ENCODE results near the gene PDE3B.
"Not testable (repeated sequence)": the region's sequence is repeated elsewhere in the genome, so short reads cannot be mapped to it uniquely, and the experiment has no call there.

The PDE3B gene

DNA sequence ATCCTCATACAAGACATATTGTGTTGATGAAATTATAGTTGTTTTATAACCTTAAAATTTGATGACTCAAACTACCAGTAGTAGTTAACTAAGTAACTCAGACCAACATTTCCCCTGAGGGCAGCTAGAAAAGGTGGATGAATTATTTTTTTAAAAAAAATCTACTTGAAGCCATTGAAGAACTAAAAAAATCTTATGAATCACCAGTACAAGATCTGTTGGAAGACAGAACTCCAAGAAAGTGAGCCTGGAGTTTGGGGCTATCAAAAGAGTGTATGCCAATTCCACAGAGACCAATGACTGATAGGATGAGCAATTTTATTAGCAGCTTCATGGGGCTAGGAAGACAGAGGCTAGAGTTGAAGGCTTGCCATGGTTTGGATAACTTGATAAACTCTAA is 176.0 kb downstream of the PDE3B start:
- no peak for DNase-seq

DNA sequence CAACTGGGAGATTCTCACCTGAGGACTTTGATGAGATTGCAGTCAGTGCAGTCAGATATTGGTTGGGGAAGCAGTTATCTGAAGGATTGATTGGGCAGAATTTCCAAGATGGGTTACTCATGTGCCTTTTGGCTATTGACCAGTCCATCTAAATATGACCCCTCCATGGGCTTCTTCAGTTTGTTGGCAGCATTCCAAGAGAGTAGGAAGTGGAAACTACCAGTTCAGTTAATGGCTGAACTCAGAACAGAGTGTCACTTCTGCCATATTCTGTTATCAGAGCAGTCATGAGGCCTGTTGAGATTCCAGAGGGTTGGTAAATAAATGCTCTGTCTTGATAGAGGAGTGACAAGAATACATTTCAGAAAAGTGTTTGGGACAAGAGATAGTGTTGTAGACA is 177.4 kb downstream of the PDE3B start:
- no peak for DNase-seq

DNA sequence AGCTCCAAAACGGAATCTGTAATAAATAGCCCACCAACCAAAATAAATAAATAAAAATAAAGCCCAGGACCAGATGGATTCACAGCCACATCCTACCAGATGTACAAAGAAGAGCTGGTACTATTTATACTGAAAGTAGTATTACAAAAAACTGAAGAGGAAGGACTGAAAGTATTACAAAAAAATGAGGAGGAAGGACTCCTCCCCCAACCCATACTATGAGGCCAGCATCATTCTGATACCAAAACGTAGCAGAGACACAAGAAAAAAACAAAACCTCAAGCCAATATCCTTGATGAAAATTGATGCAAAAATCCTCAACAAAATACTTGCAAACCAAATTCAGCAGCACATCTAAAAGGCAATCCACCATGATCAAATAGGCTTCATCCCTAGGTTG is 183.0 kb downstream of the PDE3B start:
- no peak for DNase-seq

DNA sequence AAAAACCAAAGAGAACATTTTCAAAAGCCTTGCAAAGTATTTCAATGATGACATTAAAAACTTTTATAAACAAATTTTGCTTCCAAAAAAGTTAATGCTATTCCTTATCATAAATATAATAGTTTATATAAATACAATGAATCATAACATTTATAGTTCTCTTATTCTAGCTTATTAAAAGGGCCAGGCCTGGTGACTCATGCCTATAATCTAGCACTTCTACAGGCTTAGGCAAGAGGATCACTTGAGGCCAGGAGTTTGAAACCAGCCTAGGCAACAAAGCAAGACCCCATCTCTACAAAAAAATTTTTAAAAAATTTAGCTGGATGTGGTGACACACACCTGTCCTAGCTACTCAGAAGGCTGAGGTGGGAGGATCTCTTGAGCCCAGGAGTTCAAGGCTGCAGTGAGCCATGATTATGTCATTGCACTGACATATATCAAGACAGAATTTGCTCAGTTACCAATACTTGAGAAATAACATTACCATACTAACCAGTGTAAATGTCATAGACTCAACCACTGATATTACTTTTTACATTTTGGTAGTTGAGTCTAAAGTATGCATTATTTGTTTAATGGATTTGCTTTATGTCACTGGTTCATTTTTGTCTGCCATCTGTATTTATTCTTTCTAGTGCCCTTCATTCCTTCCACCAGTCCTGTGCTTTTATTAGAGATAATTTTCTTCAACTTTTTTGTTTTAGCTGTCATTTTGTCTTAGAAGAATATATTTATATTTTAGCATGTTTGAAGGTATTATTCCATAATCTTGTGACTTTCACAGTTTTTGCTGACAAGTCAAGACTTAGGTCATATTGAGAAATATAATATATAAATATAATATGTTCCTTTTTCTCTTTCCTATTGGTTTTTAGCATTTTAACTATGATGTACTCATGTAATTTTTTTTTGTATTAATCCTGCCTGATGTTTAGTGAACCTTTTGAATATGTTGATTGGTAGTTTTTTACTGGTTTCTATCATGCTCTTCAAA is 192.2 kb downstream of the PDE3B start:
- DNase-seq = no peak

DNA sequence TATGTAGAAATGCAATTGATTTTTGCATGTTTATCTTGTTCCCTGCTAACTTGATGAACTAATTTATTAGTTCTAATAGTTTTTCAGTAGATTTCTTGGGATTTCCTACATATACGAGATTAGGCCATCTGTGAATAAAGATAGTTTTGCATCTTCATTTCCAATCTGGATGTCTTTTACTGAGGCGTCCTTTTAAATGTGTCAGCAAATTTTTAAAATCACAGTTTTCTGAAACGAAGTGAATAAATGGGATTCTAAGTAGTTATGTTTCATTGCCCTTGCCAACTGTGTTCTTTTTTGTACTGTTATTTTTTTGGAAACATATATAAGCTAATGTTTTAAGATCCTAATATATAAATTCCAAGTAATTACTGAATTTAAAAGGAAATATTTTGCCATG is 198.4 kb downstream of the PDE3B start:
- no peak for DNase-seq

DNA sequence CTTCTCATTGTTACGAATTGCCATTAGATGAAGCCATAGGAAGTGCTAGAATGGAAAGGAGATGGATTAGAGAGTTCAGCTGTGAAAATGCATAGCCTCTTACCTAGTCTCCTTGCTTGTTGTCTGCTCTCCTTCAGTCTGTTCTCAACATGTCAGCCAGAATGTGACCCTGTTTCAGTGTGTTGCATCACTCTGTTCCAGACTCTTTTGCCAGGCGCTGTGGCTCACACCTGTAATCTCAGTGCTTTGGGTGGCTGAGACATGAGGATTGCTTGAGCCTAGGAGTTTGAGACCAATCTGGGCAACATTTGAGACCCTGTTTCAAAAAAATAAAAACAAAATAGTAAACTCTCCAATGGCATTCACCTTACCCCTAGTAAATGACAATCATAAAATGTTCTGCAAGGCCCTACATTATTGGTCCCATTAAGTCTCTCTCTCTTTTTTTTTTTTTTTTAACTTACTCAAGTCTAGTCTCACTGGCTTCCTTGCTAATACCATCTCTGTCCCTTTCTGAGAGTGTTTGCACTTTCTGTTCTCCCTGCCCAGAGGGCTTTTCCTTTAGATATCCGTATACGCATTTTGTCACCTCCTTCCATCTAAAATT is 209.1 kb downstream of the PDE3B start:
- DNase-seq = no peak

DNA sequence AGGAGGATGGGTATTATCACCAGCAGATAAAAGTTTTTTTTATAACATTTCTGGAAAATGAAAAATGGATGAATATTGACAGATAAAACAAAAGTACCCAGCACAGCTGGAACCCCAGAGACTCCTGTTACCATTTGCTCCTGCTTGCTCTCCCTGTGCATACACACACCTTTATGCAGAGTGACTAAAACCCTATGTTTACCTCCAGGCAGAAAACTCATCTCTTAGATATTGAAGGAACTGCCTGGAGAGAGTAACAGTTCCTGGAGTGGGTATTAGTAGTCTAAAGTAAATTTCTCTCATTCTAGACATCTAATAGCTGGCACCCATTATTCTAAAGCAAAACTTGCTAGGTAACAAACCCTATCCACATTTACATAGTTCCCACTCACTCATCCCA is 210.5 kb downstream of the PDE3B start:
- DNase-seq = no peak

DNA sequence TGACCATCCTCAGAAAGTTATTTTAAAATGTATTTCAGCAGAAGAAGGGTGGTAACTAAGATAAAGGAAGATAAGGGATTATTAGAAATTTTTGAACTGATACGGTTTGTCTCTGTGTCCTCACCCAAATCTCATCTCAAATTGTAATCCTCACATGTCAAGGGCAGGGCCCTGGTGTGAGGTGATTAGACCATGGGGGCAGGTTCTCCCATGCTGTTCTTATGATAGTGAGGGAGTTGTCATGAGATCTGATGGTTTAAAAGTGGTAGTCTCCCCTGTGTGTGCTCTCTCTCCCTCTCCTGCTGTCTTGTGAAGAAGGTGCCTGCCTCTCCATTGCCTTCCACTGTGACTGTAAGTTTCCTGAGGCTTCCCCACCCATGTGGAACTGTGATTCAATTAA is 212.3 kb downstream of the PDE3B start:
- no peak for DNase-seq

DNA sequence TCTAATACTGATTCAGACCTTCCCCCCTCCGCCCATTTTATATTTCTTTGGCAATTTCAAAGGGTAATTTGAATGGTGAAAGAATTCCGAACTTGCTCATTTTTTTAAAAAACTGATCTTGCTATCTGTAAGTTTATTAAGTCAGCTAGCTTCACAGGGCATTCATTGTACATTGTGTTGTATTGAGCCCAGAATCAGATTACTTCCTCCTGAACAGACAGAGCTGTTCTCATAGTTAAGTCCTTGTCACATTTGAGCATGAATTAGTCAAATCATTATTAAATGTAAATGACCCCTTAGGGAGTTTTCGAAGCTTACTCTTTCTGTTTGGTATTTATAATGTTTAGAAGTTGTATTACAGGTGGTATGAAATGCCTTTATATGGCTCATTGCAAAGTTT is 214.0 kb downstream of the PDE3B start:
- no peak for DNase-seq

DNA sequence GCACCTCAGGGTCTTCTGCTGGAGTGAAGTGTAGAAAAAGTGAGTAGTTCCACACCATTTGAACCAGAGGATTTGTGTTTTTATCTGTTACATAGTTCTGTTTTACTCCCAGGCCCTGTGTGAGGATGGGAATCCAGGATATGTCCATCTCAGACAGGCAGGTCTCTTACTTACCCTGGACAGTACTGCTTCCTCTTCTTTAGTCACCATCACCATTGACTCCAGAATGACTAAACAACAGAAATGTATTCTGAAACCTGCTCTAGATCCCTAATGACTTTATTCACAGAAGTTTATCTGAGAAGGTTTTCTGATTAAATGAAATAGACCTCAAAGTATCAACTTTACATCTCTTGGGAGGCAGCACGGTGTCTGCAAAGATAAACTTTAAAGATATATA is 214.8 kb downstream of the PDE3B start:
- DNase-seq = no peak

DNA sequence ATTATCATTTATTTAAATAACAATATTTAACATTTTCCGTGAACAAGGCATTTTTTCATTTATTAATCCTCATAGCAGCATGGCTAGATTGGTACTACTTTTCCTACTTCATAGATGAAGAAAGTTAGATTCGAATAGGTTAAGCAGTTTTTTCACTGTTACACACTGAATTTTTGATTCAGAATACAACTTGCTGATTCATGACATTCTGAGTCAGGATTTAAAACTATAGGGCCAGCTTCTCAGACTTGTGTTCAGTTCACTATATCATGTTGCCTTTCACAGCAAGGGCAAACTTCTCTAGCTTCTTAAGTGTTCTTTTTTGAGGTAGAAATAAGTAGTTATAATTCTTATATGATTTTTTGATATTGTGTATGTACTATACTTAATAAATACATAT is 216.9 kb downstream of the PDE3B start:
- DNase-seq = no peak

DNA sequence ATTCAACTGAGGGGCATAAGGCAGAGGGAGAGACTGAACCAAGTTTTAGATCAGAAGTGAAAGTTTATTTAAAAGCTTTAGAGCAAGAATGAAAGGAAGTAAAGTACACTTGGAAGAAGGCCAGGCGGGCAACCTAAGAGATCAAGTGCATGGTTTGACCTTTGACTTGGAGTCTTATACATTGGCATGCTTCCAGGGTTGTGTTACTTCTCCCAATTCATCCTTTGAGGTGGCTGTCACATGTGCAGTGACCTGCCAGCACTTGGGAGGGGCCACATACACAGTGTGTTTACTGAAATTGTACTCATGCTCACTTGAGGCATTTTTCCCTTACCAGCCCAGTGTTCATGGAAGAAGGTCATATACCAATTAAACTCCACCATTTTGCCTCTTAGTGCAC is 218.1 kb downstream of the PDE3B start:
- DNase-seq = no peak

DNA sequence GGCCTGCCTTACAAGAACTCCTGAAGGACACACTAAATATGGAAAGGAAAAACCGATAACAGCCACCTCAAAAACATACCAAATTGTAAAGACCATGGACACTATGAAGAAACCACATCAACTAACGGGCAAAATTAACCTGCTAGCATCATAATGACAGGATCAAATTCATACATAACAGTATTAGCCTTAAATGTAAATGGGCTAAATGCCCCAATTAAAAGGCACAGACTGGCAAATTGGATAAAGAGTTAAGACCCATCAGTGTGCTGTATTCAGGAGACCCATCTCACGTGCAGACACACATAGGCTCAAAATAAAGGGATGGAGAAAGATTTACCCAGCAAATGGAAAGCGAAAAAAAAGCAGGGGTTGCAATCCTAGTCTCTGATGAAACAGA is 220.2 kb downstream of the PDE3B start:
- DNase-seq = not testable (repeated sequence)

DNA sequence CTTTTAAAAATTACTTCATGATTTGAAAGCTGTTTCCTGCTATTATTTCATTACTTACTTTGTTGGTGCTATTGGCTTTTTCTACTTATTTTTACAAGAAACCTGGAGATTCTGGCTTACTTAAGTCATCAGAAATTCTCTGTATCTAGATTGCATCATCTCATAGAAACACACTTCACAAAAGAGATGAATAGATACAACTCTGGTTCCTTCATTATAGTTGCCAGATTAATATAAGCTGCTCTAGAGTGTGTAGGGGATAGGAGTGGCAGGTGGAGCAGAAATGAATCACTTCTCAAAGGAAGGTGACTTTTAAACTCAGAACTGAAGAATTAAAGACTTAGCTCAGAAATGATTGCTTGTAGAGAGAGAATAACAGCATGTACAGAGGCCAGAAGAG is 228.4 kb downstream of the PDE3B start:
- DNase-seq = no peak

DNA sequence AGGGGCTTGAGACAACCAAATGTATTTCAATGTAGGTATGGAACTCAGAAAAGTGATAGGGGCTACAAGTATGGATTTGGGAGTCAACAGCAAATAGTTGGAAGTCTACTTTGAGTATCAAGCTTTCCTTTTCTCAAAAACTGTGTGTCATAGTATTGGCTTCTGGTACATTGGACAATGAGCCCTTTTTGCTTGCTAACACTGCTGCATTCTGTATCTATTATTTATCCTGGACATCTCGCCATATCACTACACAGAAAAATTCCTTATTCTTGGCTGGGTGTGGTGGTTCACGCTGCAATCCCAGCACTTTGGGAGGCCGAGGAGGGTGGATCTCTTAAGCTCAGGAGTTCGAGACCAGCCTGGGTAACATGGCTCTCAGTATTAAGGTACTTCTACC is 230.0 kb downstream of the PDE3B start:
- DNase-seq = no peak

DNA sequence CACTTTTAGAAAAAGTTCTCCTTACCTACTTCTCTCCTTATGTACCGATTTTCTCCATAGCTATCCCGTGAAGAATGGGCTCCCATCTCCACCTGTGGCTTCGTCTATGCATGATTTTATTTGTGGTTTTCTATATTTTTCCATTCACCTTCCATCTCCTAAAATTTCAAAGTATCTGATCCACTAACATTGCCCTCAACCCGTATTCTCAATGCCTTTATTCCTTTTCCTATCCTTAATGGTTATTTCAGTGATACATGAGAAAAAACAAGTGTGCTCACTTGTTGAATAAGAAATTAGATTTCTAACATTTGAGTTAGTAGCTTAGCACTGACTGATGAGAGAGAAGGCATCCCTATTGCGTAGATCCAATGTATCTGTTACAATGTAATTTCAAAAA is 231.6 kb downstream of the PDE3B start:
- no peak for DNase-seq

DNA sequence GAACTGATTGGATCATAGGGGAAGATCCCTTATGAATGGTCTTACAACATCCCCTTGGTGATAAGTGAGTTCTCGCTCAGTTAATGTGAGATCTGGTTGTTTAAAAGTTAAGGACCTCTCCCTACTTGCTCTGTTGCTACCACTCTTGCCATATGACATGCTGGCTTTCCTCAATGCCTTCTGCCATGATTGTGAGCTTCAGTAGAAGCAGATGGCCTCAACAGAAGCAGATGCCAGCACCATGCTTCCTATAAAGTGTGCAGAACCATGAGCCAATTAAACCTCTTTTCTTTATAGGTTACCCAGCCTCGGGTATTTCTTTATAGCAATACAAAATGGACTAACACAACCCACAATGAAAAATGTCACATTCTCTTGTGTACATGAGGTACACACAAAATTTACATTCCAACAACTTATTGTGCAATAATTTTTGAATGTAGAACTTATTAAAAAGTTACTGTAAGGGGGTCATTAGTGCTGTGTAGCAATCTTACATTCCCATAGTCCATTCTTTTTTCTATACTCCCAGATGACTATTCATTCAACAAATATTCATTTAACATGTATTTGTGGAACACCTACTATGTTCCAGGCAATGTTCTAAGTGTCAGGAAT is 238.1 kb downstream of the PDE3B start:
- DNase-seq = no peak

DNA sequence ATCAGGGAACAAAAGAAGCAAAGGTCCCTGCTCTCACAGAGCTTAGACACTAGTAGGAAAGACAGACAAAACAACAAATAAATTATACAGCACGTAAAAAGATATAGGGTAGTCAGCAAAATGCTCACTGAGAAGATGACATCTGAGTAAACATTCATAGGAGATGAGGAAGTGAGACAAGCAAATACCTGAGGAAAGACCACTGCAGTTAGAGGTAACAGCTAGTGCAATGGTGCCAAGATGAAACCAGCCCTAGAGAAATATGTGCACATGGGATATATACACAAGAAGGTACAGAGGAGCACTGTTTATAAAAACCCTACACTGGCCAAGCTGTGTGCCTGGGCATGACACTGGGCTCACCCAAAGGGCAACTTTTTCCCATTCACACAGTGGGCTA is 238.6 kb downstream of the PDE3B start:
- no peak for DNase-seq

DNA sequence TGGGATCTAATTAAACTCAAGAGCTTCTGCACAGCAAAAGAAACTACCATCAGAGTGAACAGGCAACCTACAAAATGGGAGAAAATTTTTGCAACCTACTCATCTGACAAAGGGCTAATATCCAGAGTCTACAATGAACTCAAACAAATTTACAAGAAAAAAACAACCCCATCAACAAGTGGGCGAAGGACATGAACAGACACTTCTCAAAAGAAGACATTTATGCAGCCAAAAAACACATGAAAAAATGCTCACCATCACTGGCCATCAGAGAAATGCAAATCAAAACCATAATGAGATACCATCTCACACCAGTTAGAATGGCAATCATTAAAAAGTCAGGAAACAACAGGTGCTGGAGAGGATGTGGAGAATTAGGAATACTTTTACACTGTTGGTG is 240.1 kb downstream of the PDE3B start:
- DNase-seq = not testable (repeated sequence)

DNA sequence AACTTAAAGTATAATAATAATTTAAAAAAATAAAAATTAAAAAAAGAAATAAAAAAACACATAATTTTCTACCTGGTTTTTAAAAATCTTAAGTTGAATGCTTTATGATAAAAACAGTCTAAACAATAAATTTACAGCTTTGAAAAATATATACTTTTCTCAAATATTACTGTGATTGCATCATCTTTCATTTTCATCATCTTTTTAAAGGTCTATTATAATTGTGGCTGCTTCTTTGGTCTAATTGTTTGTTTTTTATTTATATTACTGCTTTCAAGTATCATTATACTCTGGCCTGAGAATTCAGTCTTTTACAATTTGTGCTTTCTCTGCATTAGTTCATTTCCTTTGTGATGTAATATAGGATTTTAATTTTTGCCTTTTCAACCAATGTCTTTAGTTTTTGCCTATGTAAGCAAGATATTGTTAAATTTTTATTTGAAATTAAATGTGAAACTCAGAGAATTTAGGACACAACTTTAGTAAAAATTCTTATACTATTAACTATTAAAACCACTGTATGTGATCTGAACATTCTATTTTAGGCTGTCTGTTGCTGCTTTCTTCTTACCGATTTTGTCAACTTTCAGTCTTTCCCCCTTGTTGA is 241.2 kb downstream of the PDE3B start:
- DNase-seq = no peak

DNA sequence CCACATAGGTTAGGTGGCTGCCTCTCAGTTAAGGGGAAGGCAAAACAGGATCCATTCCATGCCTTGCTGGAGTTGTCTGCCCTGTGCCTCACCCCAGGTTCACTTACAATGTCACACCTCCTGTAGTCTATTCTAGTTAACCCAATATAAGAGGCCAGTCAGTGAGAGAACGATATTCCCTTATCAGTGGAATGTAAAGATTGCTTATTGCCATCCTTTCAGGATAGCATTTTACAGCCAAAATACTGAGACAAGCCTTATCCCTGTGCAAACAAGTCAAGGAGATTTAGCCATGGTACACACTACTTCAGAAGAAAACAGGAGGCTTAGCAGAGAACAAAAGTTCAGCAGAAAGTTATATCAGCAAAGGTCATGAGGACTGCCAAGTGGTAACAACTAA is 242.9 kb downstream of the PDE3B start:
- no peak for DNase-seq

DNA sequence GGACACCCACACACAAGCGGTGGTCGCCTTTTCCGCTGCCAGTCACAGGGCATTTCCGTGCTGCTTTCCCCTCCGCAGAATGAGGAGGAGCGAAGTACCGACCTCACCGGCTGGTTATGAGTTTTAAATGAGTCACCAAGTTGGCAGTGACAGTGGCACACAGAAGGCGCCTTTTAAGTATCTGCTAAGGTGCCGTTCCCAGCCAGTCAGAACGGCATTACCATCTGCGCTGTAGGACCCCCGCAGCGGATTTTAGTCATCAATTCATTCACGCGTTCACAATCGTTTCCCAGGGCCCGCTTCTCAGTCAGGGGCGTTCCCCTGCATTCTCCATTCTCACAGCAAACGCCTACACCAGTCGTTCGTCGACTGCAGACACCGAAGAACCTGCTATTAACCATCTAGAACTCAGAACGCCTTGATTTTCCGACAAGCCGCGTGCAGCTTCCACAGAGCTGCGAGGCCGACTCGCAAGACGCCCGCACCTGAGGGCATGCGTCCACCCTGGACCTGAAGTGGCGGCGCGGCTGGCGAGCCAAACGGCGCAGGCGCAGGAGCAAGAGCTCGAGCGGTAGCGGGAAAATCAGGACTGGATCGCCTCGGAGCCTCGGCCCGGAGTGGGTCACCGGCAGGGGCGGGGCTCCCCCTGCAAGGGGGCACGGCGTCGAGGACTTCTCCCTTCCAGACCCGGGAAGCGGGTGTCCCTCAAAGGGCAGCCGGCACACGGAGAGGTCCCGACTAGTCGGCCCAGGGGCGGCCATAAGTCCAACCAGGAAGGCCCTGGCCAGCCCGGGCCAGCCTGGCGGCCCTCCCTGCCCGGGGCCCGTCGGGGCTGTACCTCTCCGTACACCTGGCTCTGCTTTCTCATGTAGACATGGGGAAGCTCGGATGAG is 247.8 kb downstream of the PDE3B start:
- DNase-seq = peak; percentile 90
